CD14-positive monocyte (primary cell): ENCODE data around the gene ABCG2. TPM values are rescaled to one million over a fixed set of nuclear protein-coding genes. Genes with fewer than 3 reads are reported as not detected.

Experiments
- DNase-seq, 3 donors: peaks; one replicate each; pipeline ENCODE4 v3.0.0-alpha.2; 2011 to 2022
- H2AFZ ChIP-seq: 2 replicates; pipeline ENCODE4 v1.6.0; 2012; ENCODE audit warnings: mild to moderate bottlenecking, low read depth, low read length, inconsistent platforms; ENCODE audit not compliant: insufficient read depth, poor library complexity, severe bottlenecking
- H3K27ac ChIP-seq, 2 donors: 1 replicate in 1 of 2; 2 replicates in 1 of 2; pipeline ENCODE4 v1.5.1; 2012 to 2013; ENCODE audit warnings: low read length in 2 of 2, control low read depth in 1 of 2, inconsistent platforms in 1 of 2, low read depth in 1 of 2, mild to moderate bottlenecking in 1 of 2
- H3K27me3 ChIP-seq, 2 donors: one replicate each; pipeline versions ENCODE4 v1.6.0 to v1.6.1; 2011 to 2013; ENCODE audit warnings: low read length in 2 of 2; ENCODE audit not compliant: control insufficient read depth in 2 of 2, insufficient read depth in 2 of 2
- H3K36me3 ChIP-seq, 2 donors: replicated peaks in 1 of 2; 1 replicate in 1 of 2; 2 replicates in 1 of 2; pipeline versions ENCODE4 v1.5.1 to v1.6.1; 2012 to 2013; ENCODE audit warnings: low read length in 2 of 2, control low read depth in 1 of 2, inconsistent platforms in 1 of 2, mild to moderate bottlenecking in 1 of 2; ENCODE audit not compliant: insufficient read depth in 2 of 2, control insufficient read depth in 1 of 2
- H3K4me1 ChIP-seq, 2 donors: 1 replicate in 1 of 2; 2 replicates in 1 of 2; pipeline versions ENCODE4 v1.5.1 to v1.6.1; 2012 to 2013; ENCODE audit warnings: low read length in 2 of 2, control low read depth in 1 of 2, inconsistent platforms in 1 of 2, mild to moderate bottlenecking in 1 of 2, moderate library complexity in 1 of 2; ENCODE audit not compliant: insufficient read depth in 2 of 2, control insufficient read depth in 1 of 2
- H3K4me2 ChIP-seq: replicated peaks from 2 replicates; pipeline ENCODE3; 2012; ENCODE audit warnings: low read length, moderate library complexity, mild to moderate bottlenecking; ENCODE audit not compliant: poor library complexity, severe bottlenecking; ENCODE audit errors: extremely low read depth
- H3K4me3 ChIP-seq, 3 experiments: fragments of 200-600 bp in 1 of 3; sonication (generic) in 1 of 3; replicated peaks in 1 of 3; 1 replicate in 2 of 3; 2 replicates in 1 of 3; pipeline ENCODE4 v1.5.1; 2011 to 2013; ENCODE audit warnings: low read length in 3 of 3, mild to moderate bottlenecking in 3 of 3, control low read depth in 2 of 3, low read depth in 2 of 3, inconsistent platforms in 1 of 3, moderate library complexity in 1 of 3
- H3K79me2 ChIP-seq: 2 replicates; pipeline ENCODE4 v1.6.0; 2012; ENCODE audit warnings: mild to moderate bottlenecking, control low read depth, inconsistent platforms, low read length, moderate library complexity; ENCODE audit not compliant: insufficient read depth
- H3K9ac ChIP-seq: 2 replicates; pipeline ENCODE4 v1.6.0; 2017; ENCODE audit warnings: low read length, mild to moderate bottlenecking; ENCODE audit not compliant: insufficient read depth, poor library complexity, severe bottlenecking
- H3K9me3 ChIP-seq, 2 donors: replicated peaks in 1 of 2; 1 replicate in 1 of 2; 2 replicates in 1 of 2; pipeline versions ENCODE4 v1.5.1 to v1.6.1; 2012 to 2013; ENCODE audit warnings: low read length in 2 of 2, control low read depth in 1 of 2; ENCODE audit not compliant: control insufficient read depth in 1 of 2, insufficient read depth in 1 of 2
- H4K20me1 ChIP-seq: 2 replicates; pipeline ENCODE4 v1.6.0; 2012; ENCODE audit warnings: mild to moderate bottlenecking, low read length, control low read depth, moderate library complexity; ENCODE audit not compliant: insufficient read depth
- H3K27ac Mint-ChIP-seq, 7 donors: one replicate each; pipeline ENCODE4 v1.8.0; 2020; ENCODE audit warnings: mild to moderate bottlenecking in 7 of 7, mixed read lengths in 7 of 7, moderate library complexity in 6 of 7, inconsistent platforms in 2 of 7
- H3K27me3 Mint-ChIP-seq, 3 donors: one replicate each; pipeline ENCODE4 v1.8.0; 2021 to 2022; ENCODE audit warnings: low read depth in 3 of 3, mild to moderate bottlenecking in 3 of 3, mixed read lengths in 3 of 3, moderate library complexity in 3 of 3, inconsistent platforms in 1 of 3
- H3K36me3 Mint-ChIP-seq, 2 donors: one replicate each; pipeline ENCODE4 v1.8.0; 2020; ENCODE audit warnings: mixed read lengths in 2 of 2, inconsistent platforms in 1 of 2, mild to moderate bottlenecking in 1 of 2
- H3K4me1 Mint-ChIP-seq: one replicate; pipeline ENCODE4 v1.8.0; 2020; ENCODE audit warnings: mild to moderate bottlenecking, mixed read lengths
- H3K4me3 Mint-ChIP-seq, 2 donors: one replicate each; pipeline ENCODE4 v1.8.0; 2020; ENCODE audit warnings: mild to moderate bottlenecking in 2 of 2, mixed read lengths in 2 of 2, moderate library complexity in 1 of 2
- H3K9me3 Mint-ChIP-seq, 7 donors: one replicate each; pipeline ENCODE4 v1.8.0; 2020 to 2022; ENCODE audit warnings: mixed read lengths in 7 of 7, mild to moderate bottlenecking in 6 of 7, moderate library complexity in 6 of 7, inconsistent platforms in 2 of 7
- WGBS: methylation state at CpG from one replicate; pipeline ENCODE4 v1.1.5; 2013; ENCODE audit warnings: missing lambda C conversion rate; ENCODE audit not compliant: insufficient coverage; 5-methylcytosine and 5-hydroxymethylcytosine counted together
- intact Hi-C, 2 donors: fragments of 100-400 bp; cut with micrococcal nuclease; formaldehyde crosslinking; loops; one replicate each; pipeline versions ENCODE4 v1.15.0 to v1.15.1; 2023
- polyA plus RNA-seq, 3 donors: library from polyadenylated mRNA; depleted of rRNA in 1 of 3; unstranded in 2 of 3; stranded (reverse) in 1 of 3; fragments of 300-500 nt in 2 of 3; fragments of >200 nt in 1 of 3; fragmentation: Illumina TruSeq in 2 of 3; gene quantifications; 1 replicate in 2 of 3; 2 replicates in 1 of 3; pipeline ENCODE4 v1.2.3, GENCODE V29; 2012 to 2021
- TF ChIP-seq, protein P1 (sequence below): fragments of 200-600 bp; IDR thresholded peaks from one replicate; pipeline ENCODE4 v1.8.0; 2022; ENCODE audit warnings: antibody characterized with exemption, mild to moderate bottlenecking

The ABCG2 gene
- polyA plus RNA-seq, 3 donors = not detected

DNA sequence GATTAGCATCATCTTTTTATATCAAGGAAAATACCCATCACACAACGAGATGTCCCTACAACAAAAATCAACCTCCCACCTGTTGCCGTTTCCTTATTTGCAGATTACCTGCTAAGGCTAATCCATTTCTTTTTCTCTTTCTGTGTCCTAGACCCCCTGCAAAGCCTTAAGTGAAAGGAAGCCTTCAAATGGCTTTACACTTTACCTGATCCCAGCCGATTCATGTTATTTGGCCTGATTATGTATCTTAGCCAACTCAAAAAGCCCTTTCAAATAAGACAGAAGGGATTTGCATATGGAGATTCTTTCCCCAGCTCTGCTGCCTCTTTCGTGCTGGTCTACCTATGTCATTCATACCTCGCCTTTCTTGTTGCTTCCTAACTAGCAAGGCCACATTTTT lies 14.4 kb downstream of the ABCG2 start:
- no peaks in the 10 kb centered on the region for H3K36me3 Mint-ChIP-seq

DNA sequence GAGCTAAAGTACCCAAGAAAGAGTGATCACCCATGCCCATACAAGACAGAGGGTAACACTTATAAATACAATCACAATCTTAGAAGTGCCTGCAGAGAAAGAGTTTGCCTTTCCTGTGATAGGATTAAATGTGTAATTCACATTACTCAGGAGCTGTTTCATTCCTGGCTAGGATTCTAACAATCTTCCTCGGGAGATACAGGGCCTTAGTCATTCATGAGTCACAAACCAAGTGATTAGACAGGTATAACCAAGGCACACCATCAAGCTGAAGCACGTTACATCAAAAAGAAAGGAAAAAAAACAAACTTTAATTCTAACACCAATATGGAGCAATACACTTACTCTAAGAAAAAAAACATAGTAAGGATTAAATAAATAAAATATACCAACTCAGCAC lies 14.9 kb downstream of the ABCG2 start:
- no peaks in the 10 kb centered on the region for H3K4me1 ChIP-seq
- no peak overlapping the region for H2AFZ ChIP-seq
- Mint-ChIP-seq H3K27me3 (peaks cover 0 to 4% (median 3%) of the 10 kb centered on the region in 3 donors), H3K36me3 (no peaks in the 10 kb centered on the region), H3K4me3 (no peak overlapping the region), H3K4me1 (no peaks in the 10 kb centered on the region), H3K27ac (no peak overlapping the region), H3K9me3 (no peaks in the 10 kb centered on the region)
- intact Hi-C loops = no loop called here
- H3K4me2 ChIP-seq = no peak overlapping the region
- no peaks in the 10 kb centered on the region for H3K9me3 ChIP-seq
- no peak for DNase-seq
- WGBS = no CpG with 5 or more reads among the region's 2 CpGs
- no peaks in the 10 kb centered on the region for H3K36me3 ChIP-seq
- no peaks in the 10 kb centered on the region for H4K20me1 ChIP-seq
- TF ChIP-seq, protein P1, sequence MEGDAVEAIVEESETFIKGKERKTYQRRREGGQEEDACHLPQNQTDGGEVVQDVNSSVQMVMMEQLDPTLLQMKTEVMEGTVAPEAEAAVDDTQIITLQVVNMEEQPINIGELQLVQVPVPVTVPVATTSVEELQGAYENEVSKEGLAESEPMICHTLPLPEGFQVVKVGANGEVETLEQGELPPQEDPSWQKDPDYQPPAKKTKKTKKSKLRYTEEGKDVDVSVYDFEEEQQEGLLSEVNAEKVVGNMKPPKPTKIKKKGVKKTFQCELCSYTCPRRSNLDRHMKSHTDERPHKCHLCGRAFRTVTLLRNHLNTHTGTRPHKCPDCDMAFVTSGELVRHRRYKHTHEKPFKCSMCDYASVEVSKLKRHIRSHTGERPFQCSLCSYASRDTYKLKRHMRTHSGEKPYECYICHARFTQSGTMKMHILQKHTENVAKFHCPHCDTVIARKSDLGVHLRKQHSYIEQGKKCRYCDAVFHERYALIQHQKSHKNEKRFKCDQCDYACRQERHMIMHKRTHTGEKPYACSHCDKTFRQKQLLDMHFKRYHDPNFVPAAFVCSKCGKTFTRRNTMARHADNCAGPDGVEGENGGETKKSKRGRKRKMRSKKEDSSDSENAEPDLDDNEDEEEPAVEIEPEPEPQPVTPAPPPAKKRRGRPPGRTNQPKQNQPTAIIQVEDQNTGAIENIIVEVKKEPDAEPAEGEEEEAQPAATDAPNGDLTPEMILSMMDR = no peak
- no peaks in the 10 kb centered on the region for H3K27me3 ChIP-seq
- H3K4me3 ChIP-seq = no peak overlapping the region
- H3K9ac ChIP-seq = no peak overlapping the region
- H3K79me2 ChIP-seq = no peaks in the 10 kb centered on the region
- no peak overlapping the region for H3K27ac ChIP-seq

More for the DNA sequence above, 14.4 kb downstream of the ABCG2 start:
- DNase-seq = no peak
- no peaks in the 10 kb centered on the region for H4K20me1 ChIP-seq
- Mint-ChIP-seq H3K9me3 (no peaks in the 10 kb centered on the region), H3K27ac (no peak overlapping the region), H3K27me3 (peaks cover 0 to 4% (median 3%) of the 10 kb centered on the region in 3 donors), H3K4me1 (no peaks in the 10 kb centered on the region), H3K4me3 (no peak overlapping the region)
- H3K27ac ChIP-seq = no peak overlapping the region
- no peak overlapping the region for H3K4me2 ChIP-seq
- no peaks in the 10 kb centered on the region for H3K4me1 ChIP-seq
- H2AFZ ChIP-seq = no peak overlapping the region
- TF ChIP-seq, protein P1 = no peak
- intact Hi-C loops = no loop called here
- no peaks in the 10 kb centered on the region for H3K9me3 ChIP-seq
- no peaks in the 10 kb centered on the region for H3K27me3 ChIP-seq
- H3K9ac ChIP-seq = no peak overlapping the region
- 100% methylated on average over 2 of the region's 5 CpGs for WGBS
- no peaks in the 10 kb centered on the region for H3K36me3 ChIP-seq
- H3K79me2 ChIP-seq = no peaks in the 10 kb centered on the region
- no peak overlapping the region for H3K4me3 ChIP-seq
